Esophagus squamous epithelium (tissue), 4 donors: ENCODE results near the gene F12.
A peak's percentile ranks its signal among the peaks of the same experiment; 100 is the strongest.

Experiments
- CTCF ChIP-seq, 6 experiments: fragments of 450-650 bp in 4 of 6; fragments of 200-600 bp in 2 of 6; sonication (generic) in 2 of 6; IDR thresholded peaks; one replicate each; pipeline ENCODE4 v1.5.1; 2016 to 2019; ENCODE audit warnings: antibody characterized with exemption in 6 of 6, mild to moderate bottlenecking in 4 of 6, moderate library complexity in 4 of 6
- POLR2A ChIP-seq, 4 donors: fragments of 450-650 bp; IDR thresholded peaks; one replicate each; pipeline ENCODE4 v1.6.1; 2017; ENCODE audit warnings: antibody characterized with exemption in 4 of 4, mild to moderate bottlenecking in 4 of 4, moderate library complexity in 3 of 4

GRCh38 chr5:177370488-177371119 lies 38.8 kb downstream of the F12 start:
- TF ChIP-seq CTCF (IDR thresholded peaks at IDR 0.05) (peak in 5 of 6 experiments; percentile 44 to 87 (median 70)), POLR2A (IDR thresholded peaks at IDR 0.05) (no peak)
